ENCODE results near the gene OR10X1. TPM values are rescaled to one million over a fixed set of nuclear protein-coding genes. Genes with fewer than 3 reads are reported as not detected.

Gene OR10X1
- total RNA-seq, 4 donors from 2014 or later, result not detected

DNA sequence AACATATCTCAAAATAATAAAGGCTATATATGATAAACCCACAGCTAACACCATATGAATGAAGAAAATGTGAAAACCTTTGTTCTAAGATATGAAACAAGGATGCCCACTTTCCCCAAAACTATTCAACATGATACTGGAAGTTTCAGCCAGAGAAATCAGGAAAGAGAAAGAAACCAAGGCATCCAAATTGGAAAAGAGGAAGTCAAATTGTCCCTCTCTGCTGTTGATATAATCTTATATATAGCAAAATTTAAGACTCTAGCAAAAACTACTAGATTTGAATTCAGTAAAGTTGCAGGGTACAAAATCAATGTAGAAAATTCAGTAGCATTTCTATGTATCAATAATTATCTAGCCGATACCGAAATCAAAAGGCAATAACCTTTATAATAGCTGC is 21.0 kb upstream of the OR10X1 start:
- ATAC-seq, result no peak
- H3K36me3 ChIP-seq, result no peaks in the 10 kb centered on the region
- no peaks in the 10 kb centered on the region for H3K27me3 ChIP-seq
- TF ChIP-seq, protein P1, sequence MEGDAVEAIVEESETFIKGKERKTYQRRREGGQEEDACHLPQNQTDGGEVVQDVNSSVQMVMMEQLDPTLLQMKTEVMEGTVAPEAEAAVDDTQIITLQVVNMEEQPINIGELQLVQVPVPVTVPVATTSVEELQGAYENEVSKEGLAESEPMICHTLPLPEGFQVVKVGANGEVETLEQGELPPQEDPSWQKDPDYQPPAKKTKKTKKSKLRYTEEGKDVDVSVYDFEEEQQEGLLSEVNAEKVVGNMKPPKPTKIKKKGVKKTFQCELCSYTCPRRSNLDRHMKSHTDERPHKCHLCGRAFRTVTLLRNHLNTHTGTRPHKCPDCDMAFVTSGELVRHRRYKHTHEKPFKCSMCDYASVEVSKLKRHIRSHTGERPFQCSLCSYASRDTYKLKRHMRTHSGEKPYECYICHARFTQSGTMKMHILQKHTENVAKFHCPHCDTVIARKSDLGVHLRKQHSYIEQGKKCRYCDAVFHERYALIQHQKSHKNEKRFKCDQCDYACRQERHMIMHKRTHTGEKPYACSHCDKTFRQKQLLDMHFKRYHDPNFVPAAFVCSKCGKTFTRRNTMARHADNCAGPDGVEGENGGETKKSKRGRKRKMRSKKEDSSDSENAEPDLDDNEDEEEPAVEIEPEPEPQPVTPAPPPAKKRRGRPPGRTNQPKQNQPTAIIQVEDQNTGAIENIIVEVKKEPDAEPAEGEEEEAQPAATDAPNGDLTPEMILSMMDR (IDR thresholded peaks at IDR 0.05), result no peak
- no peak for TF ChIP-seq POLR2A (IDR thresholded peaks at IDR 0.05)
- TF ChIP-seq EP300 (IDR thresholded peaks at IDR 0.05), result no peak
- no peak for TF ChIP-seq POLR2AphosphoS5 (IDR thresholded peaks at IDR 0.05)
- H3K4me3 ChIP-seq, result no peak overlapping the region
- H3K27ac ChIP-seq, result no peak overlapping the region
- 91 to 100% methylated on average over 2 of the region's 2 CpGs for WGBS, 2 donors (ENCODE audit: low coverage in 1 of 2)
- peaks cover 0 to 36% (median 0%) of the 10 kb centered on the region in 3 donors for H3K9me3 ChIP-seq
- H3K4me1 ChIP-seq, result no peaks in the 10 kb centered on the region

- H3K9me3 ChIP-seq, result peaks cover 0 to 13% (median 0%) of the 10 kb centered on the region in 3 donors
- no peaks in the 10 kb centered on the region for H3K36me3 ChIP-seq
- 83% methylated on average over 1 of the region's 1 CpG; no CpG with 5 or more reads in 1 of the 2 donors for WGBS, 2 donors (ENCODE audit: low coverage in 1 of 2)
- TF ChIP-seq POLR2A (IDR thresholded peaks at IDR 0.05) (no peak), EP300 (IDR thresholded peaks at IDR 0.05) (no peak), POLR2AphosphoS5 (IDR thresholded peaks at IDR 0.05) (no peak)
- TF ChIP-seq, protein P1 (IDR thresholded peaks at IDR 0.05), result no peak
- no peak overlapping the region for H3K4me3 ChIP-seq
- ATAC-seq, result no peak
- H3K4me1 ChIP-seq, result no peaks in the 10 kb centered on the region
- no peak overlapping the region for H3K27ac ChIP-seq
- H3K27me3 ChIP-seq, result no peaks in the 10 kb centered on the region
Observed at GRCh38 chr1:158586942-158587341, 7.2 kb upstream of the OR10X1 start.

- WGBS, 2 donors (ENCODE audit: low coverage in 1 of 2), result 16 to 49% methylated on average over 4 of the region's 4 CpGs
- H3K36me3 ChIP-seq, result no peaks in the 10 kb centered on the region
- no peaks in the 10 kb centered on the region for H3K27me3 ChIP-seq
- H3K4me1 ChIP-seq, result no peaks in the 10 kb centered on the region
- ATAC-seq, result no peak
- TF ChIP-seq EP300 (IDR thresholded peaks at IDR 0.05), result no peak
- no peak overlapping the region for H3K27ac ChIP-seq
- H3K9me3 ChIP-seq, result peaks cover 0 to 13% (median 0%) of the 10 kb centered on the region in 3 donors
- no peak overlapping the region for H3K4me3 ChIP-seq
Observed at GRCh38 chr1:158583962-158584361, 4.3 kb upstream of the OR10X1 start.

- Histone ChIP-seq H3K9me3 (no peaks in the 10 kb centered on the region), H3K27me3 (no peaks in the 10 kb centered on the region), H3K4me1 (no peaks in the 10 kb centered on the region), H3K4me3 (no peak overlapping the region), H3K27ac (no peak overlapping the region), H3K36me3 (no peaks in the 10 kb centered on the region)
- WGBS, 2 donors (ENCODE audit: low coverage in 1 of 2), result 73 to 75% methylated on average over 2 to 3 of the region's 3 CpGs
- ATAC-seq, result no peak
- TF ChIP-seq POLR2AphosphoS5 (IDR thresholded peaks at IDR 0.05), result no peak
- TF ChIP-seq, protein P1 (IDR thresholded peaks at IDR 0.05), result no peak
Observed at GRCh38 chr1:158577561-158577960, 2.1 kb downstream of the OR10X1 start.

- no peak overlapping the region for H3K4me3 ChIP-seq
- H3K27ac ChIP-seq, result no peak overlapping the region
- H3K36me3 ChIP-seq, result no peaks in the 10 kb centered on the region
- no peaks in the 10 kb centered on the region for H3K27me3 ChIP-seq
- no peaks in the 10 kb centered on the region for H3K9me3 ChIP-seq
- 86 to 100% methylated on average over 1 of the region's 1 CpG for WGBS, 2 donors (ENCODE audit: low coverage in 1 of 2)
- no peak for ATAC-seq
- H3K4me1 ChIP-seq, result no peaks in the 10 kb centered on the region
- TF ChIP-seq EP300 (IDR thresholded peaks at IDR 0.05), result no peak
- TF ChIP-seq POLR2A (IDR thresholded peaks at IDR 0.05), result no peak
- TF ChIP-seq POLR2AphosphoS5 (IDR thresholded peaks at IDR 0.05), result no peak
- TF ChIP-seq, protein P1 (IDR thresholded peaks at IDR 0.05), result no peak
Observed at GRCh38 chr1:158572226-158572625, 7.5 kb downstream of the OR10X1 start.

All from gastroesophageal sphincter (tissue), 4 donors.